ENCODE data around the gene COPS3.

GRCh38 chr17:17232303-17232621 lies 48.8 kb downstream of the COPS3 start:
- TF ChIP-seq CTCF (conservative IDR thresholded peaks at IDR 0.05 in 1 of 2, IDR thresholded peaks at IDR 0.05 in 1 of 2; ENCODE audit: extremely low read depth in 1 of 2, insufficient read depth in 1 of 2, low read depth in 1 of 2, low read length in 2 of 2): no peak
- no peak for TF ChIP-seq EZH2 (IDR thresholded peaks at IDR 0.05; ENCODE audit: borderline replicate concordance, low read length)

Data from mammary epithelial cell (primary cell).